ENCODE data around the gene TMEM134. TPM values are rescaled to one million over a fixed set of nuclear protein-coding genes. Genes with fewer than 3 reads are reported as not detected.
A peak's percentile ranks its signal among the peaks of the same experiment; 100 is the strongest.

The TMEM134 gene
- total and polyA plus RNA-seq, 9 of the 15 experiments (the other 6 are each of a cell fraction or from before 2014, with no cell fraction given) = 0.63 to 48.4 (median 10.7) TPM

DNA sequence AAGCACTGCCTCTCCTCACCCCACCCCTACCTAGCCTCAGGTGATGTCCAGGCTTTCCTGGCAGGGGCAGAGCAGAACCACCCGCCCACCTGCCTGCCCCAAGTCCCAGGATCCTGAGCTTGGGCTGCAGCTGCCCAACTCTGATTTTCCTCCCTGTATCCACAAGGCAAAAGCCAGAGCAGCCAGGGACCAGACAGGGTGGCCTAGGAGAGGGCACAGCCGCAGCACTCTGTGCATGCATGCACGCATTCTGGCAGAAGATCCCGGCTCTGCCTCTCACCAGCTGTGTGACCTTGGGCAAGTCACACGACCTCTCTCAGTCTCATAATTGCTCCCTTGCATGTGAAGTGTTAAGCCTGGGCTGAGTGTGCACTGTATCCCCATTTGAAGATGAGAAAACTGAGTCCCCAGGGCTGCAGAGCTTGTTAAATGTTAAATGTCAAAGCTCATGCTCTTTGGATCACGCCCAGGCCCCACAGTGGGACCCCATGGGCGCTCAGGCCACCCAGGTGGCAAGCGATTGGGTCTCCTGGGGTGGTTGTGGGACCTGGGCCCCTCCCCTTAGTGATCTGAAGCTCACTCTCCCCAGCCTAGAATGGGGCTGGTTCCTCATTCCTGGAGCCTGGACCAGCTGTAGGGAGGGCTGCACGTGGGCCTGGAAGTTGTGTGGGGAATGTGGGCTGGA is 56.4 kb downstream of the TMEM134 start:
- DNase-seq (ENCODE audit: extremely low read depth in 1 of 4, low spot score in 3 of 4) = no peak
- TF ChIP-seq, protein P1, sequence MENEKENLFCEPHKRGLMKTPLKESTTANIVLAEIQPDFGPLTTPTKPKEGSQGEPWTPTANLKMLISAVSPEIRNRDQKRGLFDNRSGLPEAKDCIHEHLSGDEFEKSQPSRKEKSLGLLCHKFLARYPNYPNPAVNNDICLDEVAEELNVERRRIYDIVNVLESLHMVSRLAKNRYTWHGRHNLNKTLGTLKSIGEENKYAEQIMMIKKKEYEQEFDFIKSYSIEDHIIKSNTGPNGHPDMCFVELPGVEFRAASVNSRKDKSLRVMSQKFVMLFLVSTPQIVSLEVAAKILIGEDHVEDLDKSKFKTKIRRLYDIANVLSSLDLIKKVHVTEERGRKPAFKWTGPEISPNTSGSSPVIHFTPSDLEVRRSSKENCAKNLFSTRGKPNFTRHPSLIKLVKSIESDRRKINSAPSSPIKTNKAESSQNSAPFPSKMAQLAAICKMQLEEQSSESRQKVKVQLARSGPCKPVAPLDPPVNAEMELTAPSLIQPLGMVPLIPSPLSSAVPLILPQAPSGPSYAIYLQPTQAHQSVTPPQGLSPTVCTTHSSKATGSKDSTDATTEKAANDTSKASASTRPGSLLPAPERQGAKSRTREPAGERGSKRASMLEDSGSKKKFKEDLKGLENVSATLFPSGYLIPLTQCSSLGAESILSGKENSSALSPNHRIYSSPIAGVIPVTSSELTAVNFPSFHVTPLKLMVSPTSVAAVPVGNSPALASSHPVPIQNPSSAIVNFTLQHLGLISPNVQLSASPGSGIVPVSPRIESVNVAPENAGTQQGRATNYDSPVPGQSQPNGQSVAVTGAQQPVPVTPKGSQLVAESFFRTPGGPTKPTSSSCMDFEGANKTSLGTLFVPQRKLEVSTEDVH (IDR thresholded peaks at IDR 0.05; ENCODE audit: low read depth, partially characterized antibody) = no peak
- TF ChIP-seq MAFK (IDR thresholded peaks at IDR 0.05; ENCODE audit: low read length) (no peak), SMARCA5 (IDR thresholded peaks at IDR 0.05) (no peak), RBM34 (IDR thresholded peaks at IDR 0.05; ENCODE audit: borderline replicate concordance, insufficient read depth, low read length) (no peak), STAT5A (IDR thresholded peaks at IDR 0.05; ENCODE audit: borderline replicate concordance, low read length) (no peak), TCF7 (IDR thresholded peaks at IDR 0.05; ENCODE audit: borderline replicate concordance) (no peak), ILK (tag; IDR thresholded peaks at IDR 0.05; ENCODE audit: borderline replicate concordance, low read depth) (no peak), KAT8 (IDR thresholded peaks at IDR 0.05; ENCODE audit: low read depth) (no peak), JUNB (CRISPR knock-in tag; conservative IDR thresholded peaks at IDR 0.05) (no peak), GABPB2 (CRISPR knock-in tag; conservative IDR thresholded peaks at IDR 0.05) (no peak), ZNF707 (CRISPR knock-in tag; conservative IDR thresholded peaks at IDR 0.05) (no peak), HNRNPH1 (optimal IDR thresholded peaks at IDR 0.05; ENCODE audit: low read depth, low read length) (no peak), ZNF23 (CRISPR knock-in tag; IDR thresholded peaks at IDR 0.05) (no peak)
- TF ChIP-seq, protein P2, sequence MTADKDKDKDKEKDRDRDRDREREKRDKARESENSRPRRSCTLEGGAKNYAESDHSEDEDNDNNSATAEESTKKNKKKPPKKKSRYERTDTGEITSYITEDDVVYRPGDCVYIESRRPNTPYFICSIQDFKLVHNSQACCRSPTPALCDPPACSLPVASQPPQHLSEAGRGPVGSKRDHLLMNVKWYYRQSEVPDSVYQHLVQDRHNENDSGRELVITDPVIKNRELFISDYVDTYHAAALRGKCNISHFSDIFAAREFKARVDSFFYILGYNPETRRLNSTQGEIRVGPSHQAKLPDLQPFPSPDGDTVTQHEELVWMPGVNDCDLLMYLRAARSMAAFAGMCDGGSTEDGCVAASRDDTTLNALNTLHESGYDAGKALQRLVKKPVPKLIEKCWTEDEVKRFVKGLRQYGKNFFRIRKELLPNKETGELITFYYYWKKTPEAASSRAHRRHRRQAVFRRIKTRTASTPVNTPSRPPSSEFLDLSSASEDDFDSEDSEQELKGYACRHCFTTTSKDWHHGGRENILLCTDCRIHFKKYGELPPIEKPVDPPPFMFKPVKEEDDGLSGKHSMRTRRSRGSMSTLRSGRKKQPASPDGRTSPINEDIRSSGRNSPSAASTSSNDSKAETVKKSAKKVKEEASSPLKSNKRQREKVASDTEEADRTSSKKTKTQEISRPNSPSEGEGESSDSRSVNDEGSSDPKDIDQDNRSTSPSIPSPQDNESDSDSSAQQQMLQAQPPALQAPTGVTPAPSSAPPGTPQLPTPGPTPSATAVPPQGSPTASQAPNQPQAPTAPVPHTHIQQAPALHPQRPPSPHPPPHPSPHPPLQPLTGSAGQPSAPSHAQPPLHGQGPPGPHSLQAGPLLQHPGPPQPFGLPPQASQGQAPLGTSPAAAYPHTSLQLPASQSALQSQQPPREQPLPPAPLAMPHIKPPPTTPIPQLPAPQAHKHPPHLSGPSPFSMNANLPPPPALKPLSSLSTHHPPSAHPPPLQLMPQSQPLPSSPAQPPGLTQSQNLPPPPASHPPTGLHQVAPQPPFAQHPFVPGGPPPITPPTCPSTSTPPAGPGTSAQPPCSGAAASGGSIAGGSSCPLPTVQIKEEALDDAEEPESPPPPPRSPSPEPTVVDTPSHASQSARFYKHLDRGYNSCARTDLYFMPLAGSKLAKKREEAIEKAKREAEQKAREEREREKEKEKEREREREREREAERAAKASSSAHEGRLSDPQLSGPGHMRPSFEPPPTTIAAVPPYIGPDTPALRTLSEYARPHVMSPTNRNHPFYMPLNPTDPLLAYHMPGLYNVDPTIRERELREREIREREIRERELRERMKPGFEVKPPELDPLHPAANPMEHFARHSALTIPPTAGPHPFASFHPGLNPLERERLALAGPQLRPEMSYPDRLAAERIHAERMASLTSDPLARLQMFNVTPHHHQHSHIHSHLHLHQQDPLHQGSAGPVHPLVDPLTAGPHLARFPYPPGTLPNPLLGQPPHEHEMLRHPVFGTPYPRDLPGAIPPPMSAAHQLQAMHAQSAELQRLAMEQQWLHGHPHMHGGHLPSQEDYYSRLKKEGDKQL (CRISPR knock-in tag; IDR thresholded peaks at IDR 0.05; ENCODE audit: borderline replicate concordance) = no peak

More for the DNA sequence above, 56.4 kb downstream of the TMEM134 start:
- no TSS peak for BruUV-seq (replicated peaks)
- ChIA-PET CTCF (ENCODE audit: low intra/inter-chr PET ratio) (no interaction called here), POLR2A (interaction anchor here (0.6 to 3.0 kb wide), 8 partner anchors 8 to 49 kb away, joined by 3 to 19 read pairs (median 4); partner anchors contain the start of genes PPP1CA and RPS6KB2)
- H3K9me1 ChIP-seq (ENCODE audit: control insufficient read depth, insufficient read depth, low read length) = no peaks in the 10 kb centered on the region
- peak overlapping the region in 1 of 2 experiments; percentile 68; a peak in 2 of 4 replicates for H3K9ac ChIP-seq (ENCODE audit: insufficient read depth in 1 of 2, low read depth in 2 of 2, low read length in 2 of 2)
- 43% methylated on average over 9 of the region's 9 CpGs for WGBS (ENCODE audit: insufficient coverage, low coverage, missing lambda C conversion rate)
- peaks cover 21 to 63% of the 10 kb centered on the region in 2 experiments for H3K4me1 ChIP-seq (replicated peaks in 1 of 2; ENCODE audit: control insufficient read depth in 2 of 2, insufficient read depth in 2 of 2, low read length in 2 of 2)
- H3K4me3 ChIP-seq = no peak overlapping the region
- H4K20me1 ChIP-seq (replicated peaks; ENCODE audit: control insufficient read depth, insufficient read depth, low read length) = no peaks in the 10 kb centered on the region; the same call in 1 of the 2 replicates
- H3K9me3 ChIP-seq (replicated peaks; ENCODE audit: control insufficient read depth, insufficient read depth, low read depth, low read length) = no peaks in the 10 kb centered on the region
- no peak for FAIRE-seq
- no peaks in the 10 kb centered on the region for H3K36me3 ChIP-seq (ENCODE audit: control insufficient read depth, insufficient read depth, low read length)
- H3K79me2 ChIP-seq (ENCODE audit: control insufficient read depth, insufficient read depth, low read length) = no peaks in the 10 kb centered on the region
- 0 out of 2 replicates have a peak overlapping the region, but pooled peaks have one; percentile 25 for H3K4me2 ChIP-seq (ENCODE audit: insufficient read depth, low read length)
- no peak for ATAC-seq
- H2AFZ ChIP-seq (ENCODE audit: low read depth, low read length) = peak overlapping the region; percentile 32; the same call in 1 of the 2 replicates
- no peaks in the 10 kb centered on the region for H3K27me3 ChIP-seq (ENCODE audit: control insufficient read depth in 2 of 2, insufficient read depth in 2 of 2, low read length in 2 of 2)
- intact Hi-C loops (cut with micrococcal nuclease) = no loop called here
- in situ Hi-C loops (cut with MboI) = no loop called here
- no peak overlapping the region for H3K27ac ChIP-seq (ENCODE audit: extremely low read depth, low read depth, low read length)

Data from K562 (cell line).